Measurements from ENCODE around the gene GALNT10.

GALNT10 gene

DNA sequence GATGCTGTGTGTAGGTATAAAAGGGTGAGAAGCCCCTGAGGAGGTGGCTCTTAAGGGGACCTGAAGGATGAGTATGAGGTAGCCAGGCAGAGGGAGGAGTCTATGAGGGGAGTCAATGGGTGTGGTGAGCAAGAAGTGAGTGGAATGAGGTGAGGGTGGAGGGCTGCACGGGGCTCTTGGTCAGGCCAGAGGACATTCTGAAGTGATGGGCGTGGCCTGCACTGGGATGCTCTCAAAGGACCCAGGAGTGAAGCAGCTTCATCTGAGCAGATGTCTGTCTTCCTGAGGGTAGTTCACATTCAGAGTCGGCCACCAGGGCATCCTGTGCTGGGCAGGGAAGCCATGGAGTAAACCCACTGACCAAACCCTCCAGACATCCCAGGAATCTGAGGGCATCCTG, 210.1 kb downstream of the GALNT10 start:
- DNase-seq: no peak
- 0 out of 2 replicates have a peak, but pooled peaks cover 5% of the 10 kb centered on the region for H3K36me3 ChIP-seq (ENCODE audit: insufficient read depth, low read length)
- no peak for ATAC-seq (ENCODE audit: insufficient read depth, low read depth)
- 0 out of 2 replicates have a peak, but pooled peaks cover 3% of the 10 kb centered on the region for H4K20me1 ChIP-seq (ENCODE audit: insufficient read depth, low read length)
- no peak overlapping the region for H2AFZ ChIP-seq (ENCODE audit: low read depth, low read length)
- H3K79me2 ChIP-seq (ENCODE audit: insufficient read depth, low read length): no peaks in the 10 kb centered on the region
- H3K27me3 ChIP-seq (ENCODE audit: insufficient read depth, low read length, poor library complexity): no peaks in the 10 kb centered on the region
- no peak overlapping the region for H3K4me2 ChIP-seq (ENCODE audit: insufficient read depth, low read length)
- no peak overlapping the region for H3K27ac ChIP-seq (ENCODE audit: low read length)
- peaks cover 6% of the 10 kb centered on the region for H3K4me1 ChIP-seq (ENCODE audit: insufficient read depth, low read length)
- H3K9ac ChIP-seq (ENCODE audit: low read depth, low read length): no peak overlapping the region
- TF ChIP-seq, protein P1, sequence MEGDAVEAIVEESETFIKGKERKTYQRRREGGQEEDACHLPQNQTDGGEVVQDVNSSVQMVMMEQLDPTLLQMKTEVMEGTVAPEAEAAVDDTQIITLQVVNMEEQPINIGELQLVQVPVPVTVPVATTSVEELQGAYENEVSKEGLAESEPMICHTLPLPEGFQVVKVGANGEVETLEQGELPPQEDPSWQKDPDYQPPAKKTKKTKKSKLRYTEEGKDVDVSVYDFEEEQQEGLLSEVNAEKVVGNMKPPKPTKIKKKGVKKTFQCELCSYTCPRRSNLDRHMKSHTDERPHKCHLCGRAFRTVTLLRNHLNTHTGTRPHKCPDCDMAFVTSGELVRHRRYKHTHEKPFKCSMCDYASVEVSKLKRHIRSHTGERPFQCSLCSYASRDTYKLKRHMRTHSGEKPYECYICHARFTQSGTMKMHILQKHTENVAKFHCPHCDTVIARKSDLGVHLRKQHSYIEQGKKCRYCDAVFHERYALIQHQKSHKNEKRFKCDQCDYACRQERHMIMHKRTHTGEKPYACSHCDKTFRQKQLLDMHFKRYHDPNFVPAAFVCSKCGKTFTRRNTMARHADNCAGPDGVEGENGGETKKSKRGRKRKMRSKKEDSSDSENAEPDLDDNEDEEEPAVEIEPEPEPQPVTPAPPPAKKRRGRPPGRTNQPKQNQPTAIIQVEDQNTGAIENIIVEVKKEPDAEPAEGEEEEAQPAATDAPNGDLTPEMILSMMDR (IDR thresholded peaks at IDR 0.05; ENCODE audit: borderline replicate concordance, extremely low read depth, low read length, poor library complexity, severe bottlenecking): no peak
- no peak for TF ChIP-seq EZH2 (IDR thresholded peaks at IDR 0.05; ENCODE audit: borderline replicate concordance, low read depth, low read length, severe bottlenecking)
- H3K4me3 ChIP-seq (ENCODE audit: low read depth in 1 of 2, low read length in 2 of 2): no peak overlapping the region
- H3K9me3 ChIP-seq (ENCODE audit: insufficient read depth, low read length, severe bottlenecking): no peaks in the 10 kb centered on the region

DNA sequence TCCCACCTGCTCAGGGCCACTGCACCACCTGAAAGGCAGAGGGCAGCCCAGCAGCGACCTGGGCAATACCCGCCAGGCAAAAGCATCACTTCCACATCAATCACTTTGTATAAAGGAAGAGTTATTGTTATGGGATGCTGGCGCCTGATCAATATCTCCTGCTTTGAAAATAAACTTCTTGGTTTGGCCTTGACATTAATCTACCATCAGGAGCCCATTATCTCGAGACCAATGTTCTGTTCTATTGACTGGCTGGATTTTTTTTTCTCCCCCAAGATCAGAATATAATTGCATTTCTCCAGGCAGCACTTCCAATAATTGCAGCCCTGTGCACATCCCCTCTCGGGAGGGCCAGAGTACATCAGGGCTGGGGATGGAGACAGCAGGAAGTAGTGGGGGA, 210.8 kb downstream of the GALNT10 start:
- DNase-seq (no peak), ATAC-seq (ENCODE audit: insufficient read depth, low read depth) (no peak)
- no peaks in the 10 kb centered on the region for H3K27me3 ChIP-seq (ENCODE audit: insufficient read depth, low read length, poor library complexity)
- H3K4me1 ChIP-seq (ENCODE audit: insufficient read depth, low read length): peaks cover 6% of the 10 kb centered on the region
- H3K9me3 ChIP-seq (ENCODE audit: insufficient read depth, low read length, severe bottlenecking): no peaks in the 10 kb centered on the region
- H2AFZ ChIP-seq (ENCODE audit: low read depth, low read length): no peak overlapping the region
- no peak overlapping the region for H3K4me3 ChIP-seq (ENCODE audit: low read depth in 1 of 2, low read length in 2 of 2)
- TF ChIP-seq, protein P1 (IDR thresholded peaks at IDR 0.05; ENCODE audit: borderline replicate concordance, extremely low read depth, low read length, poor library complexity, severe bottlenecking): no peak
- TF ChIP-seq EZH2 (IDR thresholded peaks at IDR 0.05; ENCODE audit: borderline replicate concordance, low read depth, low read length, severe bottlenecking): no peak
- no peak overlapping the region for H3K27ac ChIP-seq (ENCODE audit: low read length)
- H3K36me3 ChIP-seq (ENCODE audit: insufficient read depth, low read length): 0 out of 2 replicates have a peak, but pooled peaks cover 5% of the 10 kb centered on the region
- H3K9ac ChIP-seq (ENCODE audit: low read depth, low read length): no peak overlapping the region
- 0 out of 2 replicates have a peak, but pooled peaks cover 3% of the 10 kb centered on the region for H4K20me1 ChIP-seq (ENCODE audit: insufficient read depth, low read length)
- H3K4me2 ChIP-seq (ENCODE audit: insufficient read depth, low read length): no peak overlapping the region
- H3K79me2 ChIP-seq (ENCODE audit: insufficient read depth, low read length): no peaks in the 10 kb centered on the region

DNA sequence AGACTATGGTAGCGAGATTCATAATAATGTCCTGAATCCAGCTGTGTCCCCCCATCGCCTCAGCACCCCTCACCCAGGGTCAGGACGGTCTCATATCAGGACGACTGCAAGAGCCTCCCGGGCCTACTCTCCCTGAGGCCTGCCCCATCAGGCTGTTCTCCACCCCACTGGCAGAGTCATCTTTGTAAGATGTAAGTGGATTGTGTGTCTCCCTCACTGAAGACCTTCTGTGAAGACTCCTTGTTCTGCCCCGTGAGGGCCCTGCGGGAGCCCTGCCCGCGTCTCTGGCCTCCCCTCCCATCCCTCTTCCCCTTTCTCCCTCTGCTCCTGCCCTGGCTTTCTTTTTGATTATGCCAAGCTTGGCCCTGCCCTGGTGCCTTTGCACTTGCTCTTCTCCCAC, 211.4 kb downstream of the GALNT10 start:
- TF ChIP-seq, protein P1 (IDR thresholded peaks at IDR 0.05; ENCODE audit: borderline replicate concordance, extremely low read depth, low read length, poor library complexity, severe bottlenecking): no peak
- TF ChIP-seq EZH2 (IDR thresholded peaks at IDR 0.05; ENCODE audit: borderline replicate concordance, low read depth, low read length, severe bottlenecking): no peak
- 0 out of 2 replicates have a peak, but pooled peaks cover 3% of the 10 kb centered on the region for H4K20me1 ChIP-seq (ENCODE audit: insufficient read depth, low read length)

More for the DNA sequence above, 211.4 kb downstream of the GALNT10 start:
- Histone ChIP-seq H3K9ac (ENCODE audit: low read depth, low read length) (no peak overlapping the region), H3K4me3 (ENCODE audit: low read depth in 1 of 2, low read length in 2 of 2) (no peak overlapping the region), H3K9me3 (ENCODE audit: insufficient read depth, low read length, severe bottlenecking) (no peaks in the 10 kb centered on the region), H3K4me2 (ENCODE audit: insufficient read depth, low read length) (no peak overlapping the region), H3K27me3 (ENCODE audit: insufficient read depth, low read length, poor library complexity) (no peaks in the 10 kb centered on the region), H3K79me2 (ENCODE audit: insufficient read depth, low read length) (no peaks in the 10 kb centered on the region), H3K4me1 (ENCODE audit: insufficient read depth, low read length) (peaks cover 6% of the 10 kb centered on the region), H3K27ac (ENCODE audit: low read length) (no peak overlapping the region), H3K36me3 (ENCODE audit: insufficient read depth, low read length) (0 out of 2 replicates have a peak, but pooled peaks cover 5% of the 10 kb centered on the region), H2AFZ (ENCODE audit: low read depth, low read length) (no peak overlapping the region)
- DNase-seq (no peak), ATAC-seq (ENCODE audit: insufficient read depth, low read depth) (no peak)
